Smooth muscle cell (in vitro differentiated cells): Measurements from ENCODE around the gene GJC2. TPM values are rescaled to one million over a fixed set of nuclear protein-coding genes. Genes with fewer than 3 reads are reported as not detected.

ENCODE experiments used
- DNase-seq: peaks from one replicate; lab custom pipeline; 2025; ENCODE audit not compliant: unreplicated experiment; lab: John Stamatoyannopoulos, UW
- H2AFZ ChIP-seq: fragments of 200-600 bp; sonication (generic); 2 replicates; pipeline ENCODE4 v1.6.0; 2016; ENCODE audit warnings: antibody characterized with exemption, low read depth, mild to moderate bottlenecking
- H3F3A ChIP-seq: fragments of 200-600 bp; sonication (generic); 2 replicates; pipeline ENCODE4 v1.6.0; 2017; ENCODE audit warnings: antibody characterized with exemption, low read depth
- H3K27ac ChIP-seq: fragments of 200-600 bp; sonication (generic); 2 replicates; pipeline ENCODE4 v1.5.1; 2016; ENCODE audit warnings: low read depth, mild to moderate bottlenecking
- H3K27me3 ChIP-seq: fragments of 200-600 bp; sonication (generic); 2 replicates; pipeline ENCODE4 v1.6.1; 2016; ENCODE audit warnings: low read depth, mild to moderate bottlenecking
- H3K36me3 ChIP-seq: fragments of 200-600 bp; sonication (generic); 2 replicates; pipeline ENCODE4 v1.5.1; 2016; ENCODE audit warnings: low read depth
- H3K4me1 ChIP-seq: fragments of 200-600 bp; sonication (generic); 2 replicates; pipeline ENCODE4 v1.5.1; 2016; ENCODE audit warnings: low read depth
- H3K4me2 ChIP-seq: fragments of 200-600 bp; sonication (generic); 2 replicates; pipeline ENCODE4 v1.6.0; 2016; ENCODE audit warnings: mild to moderate bottlenecking
- H3K4me3 ChIP-seq: fragments of 200-600 bp; sonication (generic); 2 replicates; pipeline ENCODE4 v1.5.1; 2016; ENCODE audit warnings: mild to moderate bottlenecking
- H3K79me2 ChIP-seq: fragments of 200-600 bp; sonication (generic); 2 replicates; pipeline ENCODE4 v1.6.0; 2016; ENCODE audit warnings: low read depth, mild to moderate bottlenecking
- H3K9ac ChIP-seq: fragments of 200-600 bp; sonication (generic); 2 replicates; pipeline ENCODE4 v1.6.0; 2016; ENCODE audit warnings: low read depth
- H3K9me3 ChIP-seq: fragments of 200-600 bp; sonication (generic); replicated peaks from 2 replicates; pipeline ENCODE4 v1.5.1; 2016; ENCODE audit warnings: low read depth
- H4K20me1 ChIP-seq: fragments of 200-600 bp; sonication (generic); 2 replicates; pipeline ENCODE4 v1.6.0; 2016; ENCODE audit warnings: low read depth
- CTCF ChIP-seq: fragments of 200-600 bp; sonication (generic); IDR thresholded peaks from 2 replicates; pipeline ENCODE4 v1.5.1; 2017; ENCODE audit warnings: borderline replicate concordance, mild to moderate bottlenecking, antibody characterized with exemption; ENCODE audit not compliant: insufficient read depth, poor library complexity, severe bottlenecking
- WGBS: methylation state at CpG from one replicate; pipeline ENCODE4 v1.1.7; 2016; ENCODE audit warnings: low lambda C conversion rate; 5-methylcytosine and 5-hydroxymethylcytosine counted together
- polyA plus RNA-seq: library from polyadenylated mRNA; unstranded; fragments of >200 nt; fragmentation: Nextera tagmentation; extraction: Ambion mirVana; gene quantifications from 2 replicates; pipeline ENCODE4 v1.2.1, GENCODE V29; 2016
- total RNA-seq: library from RNA; depleted of rRNA; stranded (reverse); fragments of >200 nt; gene quantifications from 2 replicates; pipeline ENCODE4 v1.2.3, GENCODE V29; 2014

Gene GJC2
- total and polyA plus RNA-seq, 2 experiments from 2014 or later = 0.29 TPM; not detected in 1

- Histone ChIP-seq H3K9ac (no peak overlapping the region), H3K4me3 (no peak overlapping the region), H3K4me1 (no peaks in the 10 kb centered on the region), H2AFZ (no peak overlapping the region), H3K79me2 (no peaks in the 10 kb centered on the region), H3F3A (no peaks in the 10 kb centered on the region), H3K4me2 (no peak overlapping the region), H3K36me3 (peaks cover 4% of the 10 kb centered on the region), H3K9me3 (no peaks in the 10 kb centered on the region), H3K27ac (no peak overlapping the region), H4K20me1 (no peaks in the 10 kb centered on the region), H3K27me3 (peaks cover 3% of the 10 kb centered on the region)
- DNase-seq = no peak
- TF ChIP-seq CTCF = no peak
- 73% methylated on average over 2 of the region's 2 CpGs for WGBS
Observed at GRCh38 chr1:228118040-228118439, 31.7 kb upstream of the GJC2 start.

- no peaks in the 10 kb centered on the region for H3K79me2 ChIP-seq
- TF ChIP-seq CTCF = no peak
- no peaks in the 10 kb centered on the region for H3K9me3 ChIP-seq
- no peaks in the 10 kb centered on the region for H3F3A ChIP-seq
- H3K4me3 ChIP-seq = no peak overlapping the region
- no peak overlapping the region for H3K4me2 ChIP-seq
- H3K4me1 ChIP-seq = no peaks in the 10 kb centered on the region
- WGBS = 57% methylated on average over 1 of the region's 1 CpG
- H3K36me3 ChIP-seq = peaks cover 4% of the 10 kb centered on the region
- no peak for DNase-seq
- peaks cover 12% of the 10 kb centered on the region for H3K27me3 ChIP-seq
- no peak overlapping the region for H3K27ac ChIP-seq
- no peak overlapping the region for H3K9ac ChIP-seq
- H4K20me1 ChIP-seq = no peaks in the 10 kb centered on the region
- no peak overlapping the region for H2AFZ ChIP-seq
Observed at GRCh38 chr1:228120351-228120750, 29.4 kb upstream of the GJC2 start.

DNA sequence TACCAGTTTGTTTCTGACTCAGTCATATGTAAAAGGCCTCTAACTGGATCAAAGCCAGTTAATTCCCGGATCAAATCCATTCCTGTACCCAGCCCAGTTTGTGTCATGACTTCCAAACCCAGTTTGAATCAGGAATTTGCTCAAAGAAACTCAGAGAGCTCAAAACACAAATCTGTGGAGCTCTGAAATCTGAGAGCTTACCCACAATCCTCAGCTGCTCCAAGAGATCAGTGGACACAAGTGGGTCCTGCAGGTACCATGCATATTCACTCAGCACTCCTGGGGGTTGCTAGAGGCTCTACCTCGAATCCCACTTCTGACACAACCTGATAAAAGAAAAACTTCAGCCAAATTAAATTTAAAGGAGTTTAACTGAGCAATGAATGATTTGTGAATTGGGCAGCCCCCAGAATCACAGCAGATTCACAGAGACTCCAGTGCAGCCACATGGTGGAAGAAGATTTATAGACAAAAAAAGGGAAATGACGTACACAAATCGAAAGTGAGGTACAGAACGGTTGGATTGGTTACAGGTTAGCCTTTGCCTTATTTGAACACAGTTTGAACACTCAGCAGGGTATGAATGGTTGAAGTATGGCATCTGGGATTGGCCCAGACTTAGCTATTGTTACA, 28.8 kb upstream of the GJC2 start:
- Histone ChIP-seq H2AFZ (no peak overlapping the region), H3K79me2 (no peaks in the 10 kb centered on the region), H3K27ac (no peak overlapping the region), H3K9me3 (no peaks in the 10 kb centered on the region), H4K20me1 (no peaks in the 10 kb centered on the region), H3K9ac (no peak overlapping the region), H3K4me3 (no peak overlapping the region), H3F3A (no peaks in the 10 kb centered on the region), H3K36me3 (peaks cover 4% of the 10 kb centered on the region), H3K27me3 (peaks cover 12% of the 10 kb centered on the region), H3K4me1 (no peaks in the 10 kb centered on the region), H3K4me2 (no peak overlapping the region)
- WGBS = 83% methylated on average over 5 of the region's 5 CpGs
- no peak for TF ChIP-seq CTCF
- no peak for DNase-seq

DNA sequence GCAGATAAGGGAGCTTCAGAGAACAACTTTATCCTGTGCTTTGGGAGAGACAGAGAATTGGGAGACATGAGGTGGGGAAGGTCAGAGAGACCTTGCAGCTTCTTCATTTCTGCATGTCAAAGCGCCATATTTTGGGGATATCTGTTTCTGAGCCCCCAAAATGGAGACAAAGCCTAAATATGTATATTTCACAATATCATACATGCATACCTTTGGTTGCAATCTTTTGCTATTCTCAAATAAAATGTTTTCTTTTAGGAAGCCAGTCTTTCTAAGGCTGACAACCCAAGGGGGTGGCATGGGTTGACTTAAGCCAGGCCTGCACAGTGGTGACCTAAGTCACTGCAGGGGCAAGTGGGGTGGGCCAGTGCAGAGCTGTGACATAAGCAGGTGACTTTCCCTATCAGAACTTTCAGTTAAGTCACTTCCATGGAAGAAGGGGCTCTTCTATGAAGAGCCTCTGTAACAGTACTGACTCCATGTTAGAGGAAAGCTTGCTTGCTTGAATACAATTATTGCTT, 26.7 kb upstream of the GJC2 start:
- H3K36me3 ChIP-seq = peaks cover 3% of the 10 kb centered on the region
- no peak overlapping the region for H2AFZ ChIP-seq
- no peak overlapping the region for H3K4me3 ChIP-seq
- peaks cover 12% of the 10 kb centered on the region for H3K27me3 ChIP-seq
- H3K79me2 ChIP-seq = no peaks in the 10 kb centered on the region
- H4K20me1 ChIP-seq = no peaks in the 10 kb centered on the region
- no peaks in the 10 kb centered on the region for H3K9me3 ChIP-seq
- H3K9ac ChIP-seq = no peak overlapping the region
- 38% methylated on average over 1 of the region's 1 CpG for WGBS
- no peak overlapping the region for H3K27ac ChIP-seq
- DNase-seq = no peak
- H3F3A ChIP-seq = no peaks in the 10 kb centered on the region
- H3K4me1 ChIP-seq = no peaks in the 10 kb centered on the region
- TF ChIP-seq CTCF = no peak
- no peak overlapping the region for H3K4me2 ChIP-seq
